ENCODE results near the gene PRDM5.

Gene PRDM5

DNA sequence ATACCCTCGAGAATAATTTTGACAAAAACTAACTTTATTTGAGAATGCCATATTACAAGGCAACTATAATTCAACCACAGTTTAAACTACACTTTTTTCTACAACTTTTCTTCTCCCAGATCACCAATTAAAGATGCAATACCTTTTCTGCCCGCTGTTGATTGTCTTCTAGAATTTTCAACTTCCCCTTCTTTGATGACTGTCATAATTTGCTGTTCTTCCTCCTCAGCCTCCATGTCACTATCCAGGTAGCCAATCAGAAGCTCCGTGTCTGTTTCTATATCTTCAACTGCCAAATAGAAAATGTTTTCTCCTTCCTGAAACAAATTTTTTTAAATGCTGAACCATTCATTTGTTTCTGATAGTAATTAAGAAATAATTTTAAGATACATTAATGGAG is 101.5 kb downstream of the PRDM5 start:
- TF ChIP-seq, protein P1, sequence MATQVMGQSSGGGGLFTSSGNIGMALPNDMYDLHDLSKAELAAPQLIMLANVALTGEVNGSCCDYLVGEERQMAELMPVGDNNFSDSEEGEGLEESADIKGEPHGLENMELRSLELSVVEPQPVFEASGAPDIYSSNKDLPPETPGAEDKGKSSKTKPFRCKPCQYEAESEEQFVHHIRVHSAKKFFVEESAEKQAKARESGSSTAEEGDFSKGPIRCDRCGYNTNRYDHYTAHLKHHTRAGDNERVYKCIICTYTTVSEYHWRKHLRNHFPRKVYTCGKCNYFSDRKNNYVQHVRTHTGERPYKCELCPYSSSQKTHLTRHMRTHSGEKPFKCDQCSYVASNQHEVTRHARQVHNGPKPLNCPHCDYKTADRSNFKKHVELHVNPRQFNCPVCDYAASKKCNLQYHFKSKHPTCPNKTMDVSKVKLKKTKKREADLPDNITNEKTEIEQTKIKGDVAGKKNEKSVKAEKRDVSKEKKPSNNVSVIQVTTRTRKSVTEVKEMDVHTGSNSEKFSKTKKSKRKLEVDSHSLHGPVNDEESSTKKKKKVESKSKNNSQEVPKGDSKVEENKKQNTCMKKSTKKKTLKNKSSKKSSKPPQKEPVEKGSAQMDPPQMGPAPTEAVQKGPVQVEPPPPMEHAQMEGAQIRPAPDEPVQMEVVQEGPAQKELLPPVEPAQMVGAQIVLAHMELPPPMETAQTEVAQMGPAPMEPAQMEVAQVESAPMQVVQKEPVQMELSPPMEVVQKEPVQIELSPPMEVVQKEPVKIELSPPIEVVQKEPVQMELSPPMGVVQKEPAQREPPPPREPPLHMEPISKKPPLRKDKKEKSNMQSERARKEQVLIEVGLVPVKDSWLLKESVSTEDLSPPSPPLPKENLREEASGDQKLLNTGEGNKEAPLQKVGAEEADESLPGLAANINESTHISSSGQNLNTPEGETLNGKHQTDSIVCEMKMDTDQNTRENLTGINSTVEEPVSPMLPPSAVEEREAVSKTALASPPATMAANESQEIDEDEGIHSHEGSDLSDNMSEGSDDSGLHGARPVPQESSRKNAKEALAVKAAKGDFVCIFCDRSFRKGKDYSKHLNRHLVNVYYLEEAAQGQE (IDR thresholded peaks at IDR 0.05; ENCODE audit: low read depth): no peak
- no peak for TF ChIP-seq NFIC (IDR thresholded peaks at IDR 0.05)
- no peak for TF ChIP-seq TAF1 (IDR thresholded peaks at IDR 0.05; ENCODE audit: low read depth)
- no peak for TF ChIP-seq ZBTB7A (IDR thresholded peaks at IDR 0.05; ENCODE audit: low read depth)
- TF ChIP-seq EP300 (IDR thresholded peaks at IDR 0.05; ENCODE audit: borderline replicate concordance): no peak
- TF ChIP-seq RAD21 (IDR thresholded peaks at IDR 0.05; ENCODE audit: low read depth): no peak
- TF ChIP-seq EGR1 (IDR thresholded peaks at IDR 0.05): no peak
- TF ChIP-seq, protein P2, sequence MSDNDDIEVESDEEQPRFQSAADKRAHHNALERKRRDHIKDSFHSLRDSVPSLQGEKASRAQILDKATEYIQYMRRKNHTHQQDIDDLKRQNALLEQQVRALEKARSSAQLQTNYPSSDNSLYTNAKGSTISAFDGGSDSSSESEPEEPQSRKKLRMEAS (IDR thresholded peaks at IDR 0.05): no peak
- no peak for TF ChIP-seq CREB1 (IDR thresholded peaks at IDR 0.05; ENCODE audit: low read depth)
- no peak for TF ChIP-seq TEAD4 (IDR thresholded peaks at IDR 0.05)
- no peak for TF ChIP-seq YY1 (IDR thresholded peaks at IDR 0.05; ENCODE audit: low read depth)
- no peak for TF ChIP-seq FOXM1 (IDR thresholded peaks at IDR 0.05; ENCODE audit: borderline replicate concordance, low read depth)
- TF ChIP-seq, protein P3, sequence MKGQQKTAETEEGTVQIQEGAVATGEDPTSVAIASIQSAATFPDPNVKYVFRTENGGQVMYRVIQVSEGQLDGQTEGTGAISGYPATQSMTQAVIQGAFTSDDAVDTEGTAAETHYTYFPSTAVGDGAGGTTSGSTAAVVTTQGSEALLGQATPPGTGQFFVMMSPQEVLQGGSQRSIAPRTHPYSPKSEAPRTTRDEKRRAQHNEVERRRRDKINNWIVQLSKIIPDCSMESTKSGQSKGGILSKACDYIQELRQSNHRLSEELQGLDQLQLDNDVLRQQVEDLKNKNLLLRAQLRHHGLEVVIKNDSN (IDR thresholded peaks at IDR 0.05): no peak
- TF ChIP-seq CEBPB (IDR thresholded peaks at IDR 0.05): no peak
- TF ChIP-seq TCF12 (IDR thresholded peaks at IDR 0.05; ENCODE audit: low read depth): no peak

DNA sequence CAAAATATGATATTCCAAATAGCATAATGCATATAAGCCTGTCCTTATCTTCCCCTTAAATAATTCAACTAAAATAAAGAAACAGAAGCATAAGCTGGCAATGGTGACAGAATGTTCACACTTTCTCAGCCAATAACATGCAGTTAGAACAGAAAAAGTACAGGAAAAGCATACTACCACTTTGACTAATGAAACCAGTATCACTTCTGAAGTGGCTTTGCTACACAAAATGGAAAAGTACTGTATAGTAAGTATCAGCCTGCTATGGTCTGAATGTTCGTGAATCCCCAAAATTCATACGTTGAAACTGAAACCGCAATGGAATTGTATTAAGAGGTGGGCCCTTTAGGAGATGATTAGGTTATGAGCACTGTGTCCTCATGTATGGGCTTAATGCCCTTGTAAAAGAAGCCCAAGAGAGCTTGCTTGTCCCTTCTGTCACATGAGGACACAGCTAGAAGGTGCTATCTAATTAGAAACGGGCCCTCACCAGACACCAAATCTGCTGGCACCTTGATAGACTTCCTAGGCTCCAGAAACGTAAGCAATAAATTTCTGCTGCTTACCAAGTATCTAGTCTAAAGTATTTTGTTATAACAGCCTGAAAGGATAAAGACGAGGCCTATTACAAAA is 102.6 kb downstream of the PRDM5 start:
- TF ChIP-seq TAF1 (IDR thresholded peaks at IDR 0.05; ENCODE audit: low read depth) (no peak), NFIC (IDR thresholded peaks at IDR 0.05) (no peak), CEBPB (IDR thresholded peaks at IDR 0.05) (no peak), CREB1 (IDR thresholded peaks at IDR 0.05; ENCODE audit: low read depth) (no peak), EP300 (IDR thresholded peaks at IDR 0.05; ENCODE audit: borderline replicate concordance) (no peak), EGR1 (IDR thresholded peaks at IDR 0.05) (no peak), FOXM1 (IDR thresholded peaks at IDR 0.05; ENCODE audit: borderline replicate concordance, low read depth) (no peak), TCF12 (IDR thresholded peaks at IDR 0.05; ENCODE audit: low read depth) (no peak), ZBTB7A (IDR thresholded peaks at IDR 0.05; ENCODE audit: low read depth) (no peak), TEAD4 (IDR thresholded peaks at IDR 0.05) (no peak), YY1 (IDR thresholded peaks at IDR 0.05; ENCODE audit: low read depth) (no peak), RAD21 (IDR thresholded peaks at IDR 0.05; ENCODE audit: low read depth) (no peak)
- TF ChIP-seq, protein P2 (IDR thresholded peaks at IDR 0.05): no peak

DNA sequence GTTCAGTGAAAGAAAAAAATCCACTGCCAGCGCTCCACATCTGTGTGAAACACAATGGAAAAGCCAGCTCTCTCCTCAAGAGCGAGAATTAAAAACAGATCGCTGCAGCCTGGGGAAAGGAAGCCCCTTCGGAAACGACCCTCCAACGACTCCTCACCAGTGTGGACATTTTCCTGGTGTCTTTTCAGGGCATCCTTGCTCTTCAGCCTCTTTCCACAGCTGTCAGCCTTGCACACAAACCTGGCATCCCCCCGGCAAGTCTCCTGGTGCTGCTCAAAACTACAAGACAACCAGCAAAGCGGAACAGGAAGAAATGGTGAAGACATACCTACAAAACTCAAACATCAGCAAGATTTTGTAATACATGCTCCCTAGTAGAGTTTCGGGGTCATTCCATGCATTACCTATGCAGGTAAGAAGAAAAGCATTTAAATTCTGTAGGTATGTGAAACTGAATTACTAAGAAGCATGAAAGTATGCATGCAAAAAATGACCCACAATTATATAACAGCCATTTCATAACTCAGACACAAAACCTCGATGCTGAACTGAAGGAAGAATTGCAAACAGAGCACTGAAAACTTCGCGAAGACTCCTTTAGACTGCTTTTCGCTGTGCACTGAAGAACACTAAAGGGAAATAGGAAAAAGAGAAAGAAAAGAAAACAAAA is 106.1 kb downstream of the PRDM5 start:
- no peak for TF ChIP-seq EGR1 (IDR thresholded peaks at IDR 0.05)
- no peak for TF ChIP-seq FOXM1 (IDR thresholded peaks at IDR 0.05; ENCODE audit: borderline replicate concordance, low read depth)
- no peak for TF ChIP-seq TCF12 (IDR thresholded peaks at IDR 0.05; ENCODE audit: low read depth)
- TF ChIP-seq, protein P3 (IDR thresholded peaks at IDR 0.05): no peak
- TF ChIP-seq NFIC (IDR thresholded peaks at IDR 0.05): no peak
- no peak for TF ChIP-seq YY1 (IDR thresholded peaks at IDR 0.05; ENCODE audit: low read depth)
- TF ChIP-seq ZBTB7A (IDR thresholded peaks at IDR 0.05; ENCODE audit: low read depth): no peak
- TF ChIP-seq, protein P1 (IDR thresholded peaks at IDR 0.05; ENCODE audit: low read depth): no peak
- no peak for TF ChIP-seq TAF1 (IDR thresholded peaks at IDR 0.05; ENCODE audit: low read depth)
- TF ChIP-seq RAD21 (IDR thresholded peaks at IDR 0.05; ENCODE audit: low read depth): no peak
- no peak for TF ChIP-seq TEAD4 (IDR thresholded peaks at IDR 0.05)
- no peak for TF ChIP-seq CEBPB (IDR thresholded peaks at IDR 0.05)

DNA sequence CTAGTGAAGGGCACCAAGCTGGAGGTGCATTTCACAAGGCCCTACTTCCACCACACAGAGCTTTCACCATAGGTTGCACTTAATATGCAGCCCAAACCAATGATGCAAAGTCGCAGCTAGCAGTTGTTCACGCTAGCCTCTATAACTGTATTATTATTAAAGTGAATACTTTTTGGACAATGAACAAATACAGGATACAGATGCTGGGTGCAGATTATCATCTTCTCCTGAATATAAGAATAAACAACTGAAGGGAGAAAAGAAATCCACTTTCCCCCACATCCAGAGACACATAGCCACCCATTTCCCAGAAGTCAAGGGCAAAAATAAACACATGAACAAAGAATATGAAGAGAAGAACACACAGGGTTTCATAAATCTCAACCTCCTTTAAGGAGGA is 107.2 kb downstream of the PRDM5 start:
- TF ChIP-seq EP300 (IDR thresholded peaks at IDR 0.05; ENCODE audit: borderline replicate concordance) (no peak), YY1 (IDR thresholded peaks at IDR 0.05; ENCODE audit: low read depth) (no peak), CREB1 (IDR thresholded peaks at IDR 0.05; ENCODE audit: low read depth) (no peak), NFIC (IDR thresholded peaks at IDR 0.05) (no peak), TAF1 (IDR thresholded peaks at IDR 0.05; ENCODE audit: low read depth) (no peak), RAD21 (IDR thresholded peaks at IDR 0.05; ENCODE audit: low read depth) (no peak), TCF12 (IDR thresholded peaks at IDR 0.05; ENCODE audit: low read depth) (no peak), FOXM1 (IDR thresholded peaks at IDR 0.05; ENCODE audit: borderline replicate concordance, low read depth) (no peak), CEBPB (IDR thresholded peaks at IDR 0.05) (no peak), TEAD4 (IDR thresholded peaks at IDR 0.05) (no peak), EGR1 (IDR thresholded peaks at IDR 0.05) (no peak), ZBTB7A (IDR thresholded peaks at IDR 0.05; ENCODE audit: low read depth) (no peak)
- TF ChIP-seq, protein P2 (IDR thresholded peaks at IDR 0.05): no peak
- TF ChIP-seq, protein P3 (IDR thresholded peaks at IDR 0.05): no peak
- TF ChIP-seq, protein P1 (IDR thresholded peaks at IDR 0.05; ENCODE audit: low read depth): no peak
